HG02973 (cell line): ENCODE measurements around the gene QRICH2.
"Not testable (repeated sequence)": the region's sequence is repeated elsewhere in the genome, so short reads cannot be mapped to it uniquely, and the experiment has no call there.

ENCODE experiments used
- ATAC-seq: cut with Tn5 transposase; IDR thresholded peaks from one replicate; pipeline ENCODE4 v1.9.1; 2021; ENCODE audit warnings: moderate library complexity; ENCODE audit not compliant: unreplicated experiment

The QRICH2 gene

DNA sequence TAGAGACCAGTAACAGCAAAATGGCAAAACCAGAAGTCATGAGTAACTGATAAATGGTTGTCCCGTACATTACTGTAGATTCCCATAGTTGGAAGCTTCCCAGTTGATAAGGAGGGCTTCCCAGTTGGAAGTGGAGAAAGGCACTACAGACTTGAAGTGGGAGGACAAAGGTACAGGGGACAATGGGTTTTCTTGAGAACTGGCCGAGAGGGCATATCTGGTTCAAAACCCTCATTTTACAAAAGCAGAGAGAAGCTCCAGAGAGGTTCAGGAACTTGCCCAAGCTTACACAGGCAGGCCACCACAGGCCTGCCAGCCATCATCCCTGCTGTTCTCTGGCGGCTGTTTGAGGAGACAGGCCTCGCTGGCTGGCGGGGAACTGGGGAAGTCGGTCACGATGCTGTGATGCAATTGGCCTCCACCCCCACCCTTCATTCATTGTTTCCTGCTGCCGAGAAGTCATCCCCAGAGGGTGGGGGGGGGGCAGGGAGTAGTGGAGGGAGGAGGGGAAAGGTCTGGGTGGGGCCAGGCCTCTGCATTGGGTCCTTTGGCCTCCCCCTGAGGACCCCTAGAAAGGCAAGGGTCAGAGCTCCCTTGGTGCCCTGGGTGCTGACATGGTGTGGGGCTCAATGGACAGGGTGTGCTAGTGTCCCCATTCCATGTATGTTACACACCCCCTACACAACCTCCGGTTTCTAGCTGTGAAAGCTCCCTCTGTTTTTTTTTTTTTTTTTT is 39.9 kb downstream of the QRICH2 start:
- ATAC-seq = no peak

DNA sequence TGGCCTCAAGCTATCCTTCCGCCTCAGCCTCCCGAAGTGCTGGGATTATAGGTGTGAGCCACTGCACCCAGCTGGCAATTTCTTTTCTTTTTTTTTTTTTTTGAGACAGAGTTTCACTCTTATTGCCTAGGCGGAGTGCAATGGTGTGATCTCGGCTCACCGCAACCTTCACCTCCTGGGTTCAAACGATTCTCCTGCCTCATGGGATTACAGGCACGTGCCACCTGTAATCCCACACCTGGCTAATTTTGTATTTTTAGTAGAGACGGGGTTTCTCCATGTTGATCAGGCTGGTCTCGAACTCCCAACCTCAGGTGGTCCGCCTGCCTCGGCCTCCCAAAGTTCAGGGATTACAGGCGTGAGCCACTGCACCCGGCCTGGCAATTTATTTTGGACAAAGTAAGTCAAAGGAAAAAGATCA is 40.5 kb downstream of the QRICH2 start:
- not testable (repeated sequence) for ATAC-seq

DNA sequence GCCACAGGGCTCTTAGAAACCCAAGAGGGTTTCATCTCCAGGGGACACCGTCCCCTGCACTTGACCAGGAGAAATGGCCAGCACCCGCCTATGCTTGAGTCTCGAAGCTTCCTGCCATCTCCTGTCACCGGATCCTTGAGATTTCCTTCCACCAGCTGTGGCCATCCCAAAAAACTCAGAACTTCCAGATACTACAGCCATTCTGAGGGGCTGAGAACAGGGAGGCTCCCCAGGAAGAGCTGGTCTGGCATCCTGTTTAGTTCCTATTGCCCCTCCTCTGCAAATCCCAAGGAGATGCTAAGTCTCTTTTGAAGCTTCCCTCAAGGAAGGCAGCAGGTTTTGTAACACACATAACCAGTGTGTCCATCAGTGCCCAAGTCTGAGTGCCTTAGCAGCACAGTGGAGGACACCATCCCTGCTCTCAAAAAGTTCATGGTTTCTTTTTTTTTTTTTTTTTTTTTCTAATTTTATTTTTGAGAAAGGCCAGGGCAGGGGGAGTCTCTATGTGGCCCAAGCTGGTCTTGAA is 41.0 kb downstream of the QRICH2 start:
- no peak for ATAC-seq

DNA sequence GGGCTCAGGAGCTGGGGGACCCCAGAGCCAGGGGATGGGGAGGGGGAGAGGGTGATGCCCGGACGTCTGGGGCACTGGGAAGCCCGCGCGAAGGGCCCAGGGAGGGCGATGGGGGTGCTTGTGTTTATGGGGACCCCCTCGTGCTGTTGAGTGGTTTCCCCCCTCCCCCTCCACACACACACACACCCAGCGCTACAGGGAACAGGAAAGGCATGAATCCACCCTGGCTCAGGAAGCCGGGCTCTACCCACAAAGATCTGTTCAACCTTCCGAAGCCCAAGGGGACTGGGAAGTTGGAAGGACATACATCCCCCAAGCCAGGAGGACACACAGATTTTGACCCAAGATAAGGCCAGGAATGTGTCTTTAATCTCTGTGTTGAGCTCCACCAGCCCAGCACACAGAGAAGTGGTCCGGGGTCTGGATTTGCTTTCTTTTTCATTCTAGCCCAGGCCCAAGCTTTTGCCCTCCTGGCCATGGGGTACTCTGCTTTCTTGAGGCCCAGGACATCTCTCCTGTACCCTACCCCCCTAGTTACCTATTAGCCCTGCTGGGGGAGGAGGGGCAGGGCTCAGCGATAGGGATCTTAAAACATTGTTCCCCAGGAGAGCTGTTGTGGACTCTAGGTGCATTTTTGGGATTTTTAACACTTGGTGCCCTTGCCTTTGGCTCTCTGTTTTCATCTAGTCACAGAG is 41.7 kb downstream of the QRICH2 start:
- no peak for ATAC-seq

DNA sequence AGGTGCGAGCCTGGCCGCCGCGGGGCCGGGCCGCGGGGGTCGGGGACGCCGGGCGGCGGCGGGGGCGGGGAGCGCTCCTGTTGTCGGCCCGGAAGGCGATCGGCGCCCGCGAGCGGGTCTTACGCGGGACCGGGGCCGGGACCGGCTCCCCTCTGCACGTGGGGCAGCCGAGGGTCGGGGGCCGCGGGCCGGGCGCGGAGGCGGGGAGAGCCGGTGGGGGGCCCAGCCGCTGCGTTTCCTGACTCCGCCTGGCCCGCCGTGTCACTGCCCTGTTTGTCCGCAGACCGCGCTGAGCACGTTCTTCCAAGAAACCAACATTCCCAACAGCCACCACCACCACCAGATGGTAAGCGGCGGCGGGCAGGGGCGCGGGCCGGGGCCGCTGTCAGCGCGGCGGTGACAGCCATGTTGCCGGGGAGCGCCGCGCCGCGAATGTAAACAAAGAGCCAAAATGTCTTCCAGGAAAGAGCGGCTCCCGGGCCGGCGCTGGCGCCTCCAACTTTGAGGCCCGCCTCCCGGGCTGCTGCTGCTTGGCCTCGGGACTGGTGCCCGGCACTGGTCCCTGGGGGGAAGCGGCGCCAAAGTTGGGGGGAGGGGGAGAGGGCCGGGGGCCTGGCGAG is 42.3 kb downstream of the QRICH2 start:
- no peak for ATAC-seq

DNA sequence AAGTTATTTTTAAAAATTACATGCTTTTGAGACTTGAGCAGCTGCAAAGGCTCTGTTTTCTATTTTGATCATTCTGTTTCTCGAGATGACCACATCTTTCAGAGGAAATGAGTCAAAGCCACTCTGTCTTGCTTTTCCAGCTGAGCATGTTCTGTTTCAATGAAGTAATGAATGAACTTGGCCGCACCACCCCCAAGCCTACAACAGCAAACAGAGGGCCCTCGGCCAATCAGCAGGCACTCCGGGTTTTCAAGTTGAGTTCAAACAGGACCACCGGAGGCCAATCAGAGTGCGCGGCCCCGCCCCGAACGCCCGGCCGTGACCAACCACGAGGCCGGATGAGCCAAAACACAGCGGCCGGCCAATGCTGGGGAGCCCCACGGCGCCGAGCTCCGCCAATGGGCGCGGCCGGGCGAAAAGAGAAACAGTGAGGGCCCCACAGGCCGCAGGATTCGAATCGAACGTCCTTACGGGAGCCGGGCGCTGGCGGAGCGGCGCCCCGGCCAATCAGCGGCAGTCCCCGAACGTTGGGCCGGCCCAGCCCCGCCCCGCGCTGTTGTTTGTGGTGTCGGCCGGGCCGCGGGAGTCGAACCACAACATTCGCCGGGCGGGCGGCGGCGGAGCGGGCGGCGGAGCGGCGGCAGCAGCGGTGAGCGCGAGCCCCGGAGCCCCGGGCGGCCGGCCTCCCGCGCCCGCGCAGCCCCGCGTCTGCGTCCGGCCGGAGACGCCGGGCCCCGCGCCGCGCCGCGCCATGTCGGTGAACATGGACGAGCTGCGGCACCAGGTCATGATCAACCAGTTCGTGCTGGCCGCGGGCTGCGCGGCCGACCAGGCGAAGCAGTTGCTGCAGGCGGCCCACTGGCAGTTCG is 43.1 kb downstream of the QRICH2 start, which contains the start of gene UBALD2:
Gene UBALD2, plus strand, starts transcription at position 594 of the 869 bp plus-strand sequence. Its CDS starts 158 bp downstream, at position 752.
- ATAC-seq = peak; percentile 64

DNA sequence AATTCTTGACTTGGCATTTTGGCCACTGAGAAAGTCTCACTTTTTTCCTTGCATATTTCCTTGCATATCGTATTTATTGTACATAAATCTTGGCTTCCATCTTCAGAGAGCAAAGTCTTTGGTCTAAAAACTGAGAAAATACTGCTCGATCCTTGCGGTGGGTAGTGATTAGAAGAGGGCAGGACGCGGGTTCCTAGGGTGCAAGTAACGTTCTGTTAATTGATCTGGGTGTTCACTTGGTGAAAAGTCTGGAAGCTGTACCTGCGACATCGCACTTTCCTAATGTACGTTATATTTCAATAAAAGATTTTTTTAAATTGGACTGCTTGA is 43.7 kb downstream of the QRICH2 start:
- no peak for ATAC-seq

DNA sequence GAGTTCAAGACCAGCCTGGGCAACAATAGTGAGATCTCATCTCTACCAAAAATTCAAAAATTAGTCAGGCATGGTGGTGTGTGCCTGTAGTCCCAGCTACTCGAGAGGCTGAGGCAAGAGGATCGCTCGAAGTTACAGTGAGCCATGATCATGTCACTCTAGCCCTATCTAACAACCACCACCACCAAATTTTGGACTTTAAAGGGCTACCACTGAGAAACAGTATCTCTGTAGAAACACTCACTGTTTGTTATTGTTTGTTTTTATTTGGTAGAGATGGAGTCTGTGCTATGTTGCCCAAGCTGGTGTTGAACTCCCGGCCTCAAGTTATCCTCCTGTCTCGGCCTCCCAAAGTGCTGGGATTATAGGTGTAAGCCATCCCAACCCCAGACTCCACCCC is 44.2 kb downstream of the QRICH2 start:
- ATAC-seq = no peak

DNA sequence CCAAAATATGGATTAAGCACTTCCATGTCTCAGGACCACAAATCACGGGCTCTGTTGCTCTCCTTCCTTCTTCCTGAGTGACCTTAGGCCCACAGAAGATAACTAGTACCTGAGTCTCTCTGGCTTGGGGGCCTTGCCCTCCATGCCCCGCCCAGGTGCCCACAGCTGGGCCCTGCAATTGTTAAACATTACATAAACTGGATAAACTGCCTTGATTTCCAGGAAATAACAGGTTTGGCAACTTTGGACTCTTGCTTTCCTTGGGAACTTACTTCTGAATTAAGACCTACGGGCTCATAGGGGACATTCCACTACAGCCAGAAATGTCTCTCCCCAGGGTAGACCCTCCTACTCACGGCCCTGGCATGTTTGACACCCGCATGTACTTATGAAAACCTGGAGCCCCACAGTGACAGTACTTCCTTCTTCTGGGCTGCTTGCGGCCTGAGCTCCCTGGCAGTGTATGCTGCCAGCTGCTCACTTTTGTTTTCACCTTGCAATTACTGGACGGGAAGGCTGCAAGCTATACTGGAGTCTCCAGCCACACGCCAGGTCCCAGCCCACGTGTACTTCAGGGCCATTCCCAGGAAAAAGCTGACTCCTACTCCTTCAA is 45.2 kb downstream of the QRICH2 start:
- no peak for ATAC-seq

DNA sequence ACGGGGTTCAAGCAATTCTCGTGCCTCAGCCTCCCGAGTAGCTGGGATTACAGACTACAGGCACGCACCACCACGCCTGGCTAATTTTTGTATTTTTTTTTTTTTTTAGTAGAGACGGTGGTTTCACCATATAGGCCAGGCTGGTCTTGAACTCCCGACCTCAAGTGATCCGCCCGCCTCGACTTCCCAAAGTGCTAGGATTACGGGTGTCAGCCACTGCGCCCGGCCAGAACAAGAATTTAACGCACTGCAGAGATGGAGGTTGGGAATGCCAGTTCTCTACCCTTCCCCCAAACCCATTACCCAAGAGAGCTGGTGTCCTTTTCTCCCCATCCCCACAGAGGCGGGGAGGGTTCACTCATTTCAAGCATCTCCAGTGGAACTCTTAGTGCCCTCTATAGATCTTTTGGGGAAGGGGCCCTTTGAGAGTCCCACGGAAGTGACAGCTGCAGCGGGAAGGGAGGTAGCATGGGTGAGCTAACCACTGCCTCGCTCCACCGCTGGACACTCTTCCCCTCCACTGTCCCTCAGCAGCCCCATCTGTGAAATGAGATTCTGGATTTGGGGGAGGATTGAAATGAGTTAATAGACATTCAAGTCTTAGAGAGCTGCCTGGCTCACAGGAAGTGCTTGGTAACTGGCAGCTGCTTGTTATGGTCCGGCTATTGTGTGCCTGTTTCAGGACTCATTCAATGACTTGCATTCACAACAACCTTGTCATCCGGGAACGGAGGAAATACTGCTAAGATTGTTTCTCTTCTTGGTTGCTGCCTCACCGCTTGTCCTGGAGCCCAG is 46.5 kb downstream of the QRICH2 start:
- no peak for ATAC-seq

DNA sequence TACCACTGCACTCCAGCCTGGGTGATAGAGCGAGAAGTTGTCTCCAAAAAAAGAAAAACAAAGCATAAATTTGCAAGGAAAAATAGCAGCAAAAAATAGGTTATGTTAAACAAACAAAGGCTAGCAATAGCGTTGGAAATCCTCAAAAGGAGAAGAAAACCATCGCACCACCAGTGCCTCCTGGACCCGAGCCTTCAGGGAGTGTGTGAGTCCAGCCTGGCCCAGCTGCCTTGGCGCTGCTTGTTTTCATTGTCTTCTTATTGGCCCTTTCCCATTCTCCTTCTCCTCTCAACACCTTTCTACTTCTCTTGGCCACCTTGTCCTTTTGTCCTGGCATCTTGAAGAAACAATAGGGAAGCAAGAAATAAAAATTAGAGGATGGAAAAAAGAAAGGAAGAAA is 47.4 kb downstream of the QRICH2 start:
- no peak for ATAC-seq

DNA sequence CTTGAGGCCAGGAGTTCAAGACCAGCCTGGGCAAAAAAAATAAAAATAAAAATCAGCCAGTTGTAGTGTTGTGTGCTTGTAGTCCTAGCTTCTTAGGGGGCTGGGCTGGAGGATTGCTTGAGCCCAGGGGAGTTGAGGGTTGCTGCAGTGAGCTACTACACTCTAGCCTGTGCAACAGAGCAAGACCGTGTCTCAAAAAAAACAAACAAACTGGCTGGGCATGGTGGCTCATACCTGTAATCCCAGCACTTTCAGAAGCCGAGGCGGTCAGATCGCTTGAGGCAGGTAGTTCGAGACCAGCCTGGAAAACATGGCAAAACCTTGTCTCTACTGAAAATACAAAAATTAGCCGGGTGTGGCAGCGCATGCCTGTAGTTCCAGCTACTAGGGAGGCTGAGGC is 47.9 kb downstream of the QRICH2 start:
- no peak for ATAC-seq

DNA sequence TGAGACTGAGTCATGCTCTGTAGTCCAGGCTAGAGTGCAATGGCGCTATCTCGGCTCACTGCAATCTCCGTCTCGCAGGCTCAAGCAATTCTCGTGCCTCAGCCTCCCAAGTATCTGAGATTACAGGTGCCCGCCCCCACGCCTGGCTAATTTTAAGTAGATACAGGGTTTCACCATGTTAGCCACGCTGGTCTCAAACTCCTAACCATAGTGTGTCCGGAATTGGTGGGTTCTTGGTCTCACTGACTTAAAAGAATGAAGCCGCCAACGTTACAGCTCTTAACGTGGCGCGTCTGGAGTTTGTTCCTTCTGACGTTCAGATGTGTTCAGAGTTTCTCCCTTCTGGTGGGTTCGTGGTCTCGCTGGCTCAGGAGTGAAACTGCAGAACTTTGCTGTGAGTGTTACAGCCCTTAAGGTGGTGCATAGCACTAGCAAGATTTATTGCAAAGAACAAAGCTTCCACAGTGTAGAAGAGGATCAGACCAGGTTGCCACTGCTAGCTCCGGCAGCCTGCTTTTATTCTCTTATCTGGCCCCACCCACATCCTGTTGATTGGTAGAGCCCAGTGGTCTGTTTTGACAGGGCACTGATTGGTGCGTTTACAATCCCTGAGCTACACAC is 51.5 kb downstream of the QRICH2 start:
- ATAC-seq = not testable (repeated sequence)

DNA sequence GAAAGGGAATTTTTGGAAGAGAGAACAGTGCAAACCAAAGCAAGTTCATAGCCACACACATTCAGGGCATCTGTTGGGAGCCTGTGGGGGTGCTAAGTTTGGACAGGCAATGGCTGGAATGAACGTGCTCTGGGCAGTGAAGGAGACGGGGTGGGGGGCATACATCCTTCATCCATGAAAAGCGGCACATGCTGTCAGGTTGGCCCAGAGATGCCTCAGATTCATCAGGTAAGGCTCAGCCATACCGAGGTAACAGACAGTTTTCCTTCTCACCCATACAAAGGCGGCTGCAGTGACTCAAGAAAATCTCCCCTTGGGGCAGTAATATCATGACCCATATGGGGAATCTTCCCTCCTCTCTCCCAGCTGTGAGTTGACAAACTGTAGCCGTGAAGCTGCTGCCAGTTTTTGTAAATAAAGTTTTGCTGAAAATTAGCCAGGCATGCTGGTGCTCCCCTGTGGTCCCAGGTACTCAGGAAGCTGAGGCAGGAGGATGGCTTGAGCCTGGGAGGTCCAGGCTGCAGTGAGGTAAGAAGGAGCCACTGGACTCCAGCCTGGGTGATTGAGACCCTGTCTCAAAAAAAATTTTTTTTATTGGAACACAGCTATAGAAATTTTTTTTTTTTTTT is 52.2 kb downstream of the QRICH2 start:
- ATAC-seq = no peak

DNA sequence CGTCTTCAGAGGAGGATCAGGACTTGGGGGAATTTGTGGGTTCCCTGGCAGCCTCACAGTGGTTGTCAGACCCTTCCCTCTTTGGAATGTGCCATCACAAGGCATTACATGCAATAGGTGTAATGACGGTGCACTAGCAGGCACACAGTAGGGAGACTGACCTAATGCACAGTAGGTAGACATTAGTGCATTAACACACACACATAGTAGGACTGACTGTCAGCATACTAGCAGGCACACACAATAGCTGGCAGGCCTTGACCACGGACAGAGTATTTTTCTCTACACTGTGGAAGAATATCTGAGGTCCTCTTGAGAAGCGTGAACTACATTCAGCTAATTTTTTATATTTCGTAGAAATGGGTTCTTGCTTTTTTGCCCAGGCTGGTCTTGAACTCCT is 53.8 kb downstream of the QRICH2 start:
- no peak for ATAC-seq

DNA sequence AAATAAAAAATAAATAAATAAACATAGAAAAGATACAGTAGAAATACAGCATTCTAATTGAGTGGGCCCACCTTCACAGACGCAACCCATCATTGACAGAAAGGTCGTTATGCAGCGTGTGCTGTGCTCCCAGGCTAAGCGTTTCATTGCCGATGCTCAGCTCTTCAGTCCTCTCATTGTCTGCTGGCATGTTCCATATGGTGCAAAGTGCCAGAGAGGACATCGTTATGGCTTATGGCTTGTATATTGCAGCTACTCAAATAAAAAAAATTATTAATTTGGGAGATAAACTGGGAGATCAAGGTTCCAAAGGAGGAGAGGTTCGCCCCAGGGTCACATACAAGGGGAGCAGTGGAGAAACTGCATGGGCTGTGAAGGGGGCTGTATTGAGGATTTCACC is 54.2 kb downstream of the QRICH2 start:
- ATAC-seq = no peak

DNA sequence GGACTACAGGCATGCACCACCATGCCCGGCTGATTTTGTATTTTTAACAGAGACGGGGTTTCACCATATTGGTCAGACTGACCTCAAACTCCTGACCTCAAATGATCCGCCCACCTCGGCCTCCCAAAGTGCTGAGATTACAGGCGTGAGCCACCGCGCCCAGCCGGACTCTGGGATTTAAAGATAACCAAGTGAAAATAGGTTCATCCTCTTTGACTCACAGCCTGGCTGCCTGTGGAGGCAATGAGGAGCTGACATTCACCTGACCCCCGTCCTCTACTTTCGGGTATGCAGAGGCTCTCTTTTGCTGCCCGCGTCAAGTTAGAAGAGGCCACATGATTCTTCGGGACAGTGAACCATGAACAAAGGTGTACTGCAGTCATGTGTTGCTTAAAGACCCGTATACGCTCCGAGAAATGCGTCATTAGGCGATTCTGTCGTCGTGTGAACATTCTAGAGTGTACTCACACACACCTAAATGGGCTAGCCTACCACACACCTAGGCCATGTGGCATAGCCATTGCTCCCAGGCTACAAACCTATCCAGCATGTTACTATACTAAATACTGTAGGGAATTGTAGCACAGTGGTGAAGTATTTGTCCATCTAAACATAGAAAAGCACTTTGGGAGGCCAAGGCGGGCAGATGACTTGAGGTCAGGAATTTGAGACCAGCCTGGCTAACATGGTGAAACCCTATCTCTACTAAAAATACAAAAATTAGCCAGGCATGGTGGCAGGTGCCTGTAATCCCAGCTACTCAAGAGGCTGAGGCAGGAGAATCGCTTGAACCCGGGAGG is 54.9 kb downstream of the QRICH2 start:
- not testable (repeated sequence) for ATAC-seq
